A549 (cell line): ENCODE results near the gene ZPLD1. TPM values are rescaled to one million over a fixed set of nuclear protein-coding genes. Genes with fewer than 3 reads are reported as not detected.
A peak's percentile ranks its signal among the peaks of the same experiment; 100 is the strongest.

Source experiments
- ATAC-seq, 2 experiments: fragments of 200-7000 bp in 1 of 2; fragments of >200 bp in 1 of 2; cut with Nextera tagmentation in 1 of 2; cut with Tn5 transposase in 1 of 2; 3 replicates each; pipeline versions ENCODE4 v1.8.0 to v1.9.1; 2018 to 2020; ENCODE audit warnings: mild to moderate bottlenecking in 1 of 2, moderate library complexity in 1 of 2
- CTCF ChIA-PET: fragments of 300-600 bp; sonication (Branson Sonifier 250); formaldehyde crosslinking; extraction: SDS; loops from one replicate; lab custom pipeline; 2021; ENCODE audit warnings: antibody characterized with exemption, inconsistent platforms; lab: Yijun Ruan, JAX
- POLR2A ChIA-PET: fragments of 350-600 bp; formaldehyde crosslinking; extraction: SDS; loops from one replicate; lab custom pipeline; 2021; ENCODE audit warnings: antibody characterized with exemption, inconsistent platforms; lab: Yijun Ruan, JAX
- DNase-seq, 2 experiments: peaks; one replicate each; pipeline versions ENCODE4 v3.0.0 to v3.0.0-alpha.2; 2011 to 2016; ENCODE audit warnings: low read depth in 1 of 2, low spot score in 1 of 2
- FAIRE-seq: peaks from 2 replicates; lab custom pipeline; 2011; peaks lifted over from hg19 to GRCh38; lab: Jason Lieb, UNC
- H3K27ac ChIP-seq, 2 experiments: fragments of >200 bp; sonication (Bioruptor Twin); formaldehyde crosslinking; 3 replicates each; pipeline ENCODE4 v1.5.1; 2016 to 2017
- H3K4me1 ChIP-seq: fragments of >200 bp; sonication (Bioruptor Twin); formaldehyde crosslinking; 3 replicates; pipeline ENCODE4 v1.6.1; 2016
- H3K4me2 ChIP-seq: fragments of >200 bp; sonication (Bioruptor Twin); formaldehyde crosslinking; 3 replicates; pipeline ENCODE4 v1.6.1; 2016
- H3K4me3 ChIP-seq: fragments of >200 bp; sonication (Bioruptor Twin); formaldehyde crosslinking; 3 replicates; pipeline ENCODE4 v1.5.1; 2016
- H3K9me3 ChIP-seq: fragments of >200 bp; sonication (Bioruptor Twin); formaldehyde crosslinking; 3 replicates; pipeline ENCODE4 v1.6.1; 2016
- BHLHE40 ChIP-seq: IDR thresholded peaks from 2 replicates; pipeline ENCODE4 v1.6.1; 2012; ENCODE audit warnings: low read depth, low read length, inconsistent platforms
- CHD4 ChIP-seq: fragments of 200-600 bp; sonication (generic); IDR thresholded peaks from 2 replicates; pipeline ENCODE4 v1.6.1; 2016; ENCODE audit warnings: antibody characterized with exemption, mild to moderate bottlenecking, borderline replicate concordance
- CTCF ChIP-seq: fragments of >200 bp; sonication (Bioruptor Twin); formaldehyde crosslinking; IDR thresholded peaks from 3 replicates; pipeline ENCODE4 v1.5.1; 2016
- FOSB ChIP-seq: fragments of 250-450 bp; sonication (Bioruptor Pico); IDR thresholded peaks from 2 replicates; pipeline ENCODE4 v1.5.0; 2020; ENCODE audit warnings: mild to moderate bottlenecking, moderate library complexity
- FOSL2 ChIP-seq, 2 experiments: fragments of 450-650 bp in 1 of 2; fragments of >200 bp in 1 of 2; sonication (Bioruptor Twin) in 1 of 2; formaldehyde crosslinking; IDR thresholded peaks; 2 replicates each; pipeline versions ENCODE4 v1.5.0 to v1.6.1; 2016 to 2020; ENCODE audit warnings: mild to moderate bottlenecking in 1 of 2, moderate library complexity in 1 of 2
- FOXS1 ChIP-seq: fragments of 250-450 bp; sonication (Bioruptor Pico); IDR thresholded peaks from 2 replicates; pipeline ENCODE4 v1.5.0; 2020; ENCODE audit warnings: mild to moderate bottlenecking, moderate library complexity
- HOXA7 ChIP-seq: fragments of 250-450 bp; sonication (Bioruptor Pico); IDR thresholded peaks from 2 replicates; pipeline ENCODE4 v1.5.0; 2020; ENCODE audit warnings: mild to moderate bottlenecking, moderate library complexity
- HOXB13 ChIP-seq: fragments of 250-450 bp; sonication (Bioruptor Pico); IDR thresholded peaks from 2 replicates; pipeline ENCODE4 v1.5.0; 2020; ENCODE audit warnings: low read depth, mild to moderate bottlenecking, moderate library complexity
- JUN ChIP-seq, 2 experiments: fragments of >200 bp; sonication (Bioruptor Twin); formaldehyde crosslinking; IDR thresholded peaks; 2 replicates in 1 of 2; 3 replicates in 1 of 2; pipeline ENCODE4 v1.6.1; 2016 to 2017
- KDM5A ChIP-seq: fragments of 200-600 bp; sonication (generic); IDR thresholded peaks from 2 replicates; pipeline ENCODE4 v1.6.1; 2016; ENCODE audit warnings: antibody characterized with exemption, mild to moderate bottlenecking
- MAFK ChIP-seq: fragments of 450-650 bp; IDR thresholded peaks from 2 replicates; pipeline ENCODE4 v1.6.1; 2014; ENCODE audit not compliant: partially characterized antibody
- MAZ ChIP-seq: fragments of 150-350 bp; IDR thresholded peaks from 2 replicates; pipeline ENCODE4 v1.6.1; 2014; ENCODE audit warnings: antibody characterized with exemption, low read depth, low read length, borderline replicate concordance
- MYC ChIP-seq: IDR thresholded peaks from 2 replicates; pipeline ENCODE4 v1.6.1; 2012; ENCODE audit warnings: mild to moderate bottlenecking, inconsistent platforms, low read length, improper control_type of control experiment, borderline replicate concordance
- NPAS2 ChIP-seq: fragments of 250-450 bp; sonication (Bioruptor Pico); IDR thresholded peaks from 2 replicates; pipeline ENCODE4 v1.8.0; 2022; ENCODE audit warnings: mild to moderate bottlenecking, moderate library complexity, borderline replicate concordance
- RAD21 ChIP-seq, 2 experiments: fragments of >200 bp in 1 of 2; sonication (Bioruptor Twin) in 1 of 2; formaldehyde crosslinking in 1 of 2; IDR thresholded peaks in 1 of 2; conservative IDR thresholded peaks in 1 of 2; 2 replicates in 1 of 2; 3 replicates in 1 of 2; pipeline ENCODE4 v1.6.1; 2012 to 2018; ENCODE audit warnings: inconsistent platforms in 1 of 2
- RCOR1 ChIP-seq: fragments of 150-350 bp; IDR thresholded peaks from 2 replicates; pipeline ENCODE4 v1.6.1; 2014; ENCODE audit warnings: antibody characterized with exemption, low read length, low read depth
- REST ChIP-seq: fragments of 200-600 bp; sonication (generic); IDR thresholded peaks from 2 replicates; pipeline ENCODE4 v1.6.1; 2016; ENCODE audit warnings: antibody characterized with exemption, mild to moderate bottlenecking, moderate library complexity
- RNF2 ChIP-seq: fragments of 200-600 bp; sonication (generic); IDR thresholded peaks from 2 replicates; pipeline ENCODE4 v1.6.1; 2016; ENCODE audit warnings: low read depth, mild to moderate bottlenecking, antibody characterized with exemption, moderate library complexity, borderline replicate concordance
- ZFP36 ChIP-seq: fragments of 450-650 bp; IDR thresholded peaks from 2 replicates; pipeline ENCODE4 v1.6.1; 2014; ENCODE audit warnings: borderline replicate concordance; ENCODE audit not compliant: partially characterized antibody
- WGBS: methylation state at CpG from one replicate; pipeline ENCODE4 v1.1.6; 2017; ENCODE audit errors: missing lambda C conversion rate; 5-methylcytosine and 5-hydroxymethylcytosine counted together
- polyA plus RNA-seq, 4 experiments: library from polyadenylated mRNA; depleted of rRNA in 3 of 4; stranded (reverse); fragments of >200 nt; fragmentation: RNase III in 1 of 4; extraction: RNeasy Plus Mini Kit Qiagen cat#74134 plus additional on column Dnase treatment in 1 of 4; gene quantifications; 2 replicates in 3 of 4; 3 replicates in 1 of 4; pipeline ENCODE4 v1.2.3, GENCODE V29; 2011 to 2017
- TF ChIP-seq, protein P1 (sequence below): fragments of >200 bp; sonication (Bioruptor Twin); formaldehyde crosslinking; IDR thresholded peaks from 2 replicates; pipeline ENCODE4 v1.6.1; 2016
- TF ChIP-seq, protein P2 (sequence below): IDR thresholded peaks from 2 replicates; pipeline ENCODE4 v1.6.1; 2012
- TF ChIP-seq, protein P3 (sequence below): IDR thresholded peaks from 2 replicates; pipeline ENCODE4 v1.6.1; 2012; ENCODE audit warnings: low read depth, borderline replicate concordance
- TF ChIP-seq, protein P4 (sequence below): fragments of 250-450 bp; sonication (Bioruptor Pico); IDR thresholded peaks from 2 replicates; pipeline ENCODE4 v1.5.0; 2021; ENCODE audit warnings: mild to moderate bottlenecking, moderate library complexity, borderline replicate concordance

Gene ZPLD1
- polyA plus RNA-seq, 2 of the 4 experiments (the other 2 are of a cell fraction), result 0.03 to 0.05 TPM

- ChIA-PET POLR2A (no interaction called here), CTCF (no interaction called here)
- Histone ChIP-seq H3K4me2 (no peak overlapping the region), H3K9me3 (no peaks in the 10 kb centered on the region), H3K4me3 (no peak overlapping the region), H3K27ac (no peak overlapping the region), H3K4me1 (no peaks in the 10 kb centered on the region)
- FAIRE-seq (no peak), DNase-seq (no peak), ATAC-seq (no peak)
- no peak for TF ChIP-seq HOXB13 (CRISPR knock-in tag)
- TF ChIP-seq NPAS2, result no peak
- TF ChIP-seq FOXS1 (CRISPR knock-in tag), result no peak
- TF ChIP-seq CHD4, result no peak
- no peak for TF ChIP-seq FOSB (CRISPR knock-in tag)
- TF ChIP-seq, protein P1, sequence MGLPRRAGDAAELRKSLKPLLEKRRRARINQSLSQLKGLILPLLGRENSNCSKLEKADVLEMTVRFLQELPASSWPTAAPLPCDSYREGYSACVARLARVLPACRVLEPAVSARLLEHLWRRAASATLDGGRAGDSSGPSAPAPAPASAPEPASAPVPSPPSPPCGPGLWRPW, result no peak
- no peak for TF ChIP-seq BHLHE40
- no peak for TF ChIP-seq KDM5A
- no peak for TF ChIP-seq FOSL2 (IDR thresholded peaks at IDR 0.05)
- no peak for TF ChIP-seq FOSL2 (CRISPR knock-in tag; IDR thresholded peaks at IDR 0.05)
- no peak for TF ChIP-seq CTCF
- no peak for TF ChIP-seq RCOR1
- no peak for TF ChIP-seq ZFP36
- no peak for TF ChIP-seq REST
- TF ChIP-seq, protein P2, sequence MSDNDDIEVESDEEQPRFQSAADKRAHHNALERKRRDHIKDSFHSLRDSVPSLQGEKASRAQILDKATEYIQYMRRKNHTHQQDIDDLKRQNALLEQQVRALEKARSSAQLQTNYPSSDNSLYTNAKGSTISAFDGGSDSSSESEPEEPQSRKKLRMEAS, result no peak
- TF ChIP-seq MAFK, result no peak
- 78% methylated on average over 5 of the region's 5 CpGs for WGBS
These were observed 36.1 kb upstream of the ZPLD1 start for GRCh38 chr3:102398666-102399065.

- ChIA-PET CTCF (no interaction called here), POLR2A (no interaction called here)
- DNase-seq (peak in 1 of 2 experiments; percentile 2), FAIRE-seq (no peak), ATAC-seq (no peak)
- Histone ChIP-seq H3K4me2 (no peak overlapping the region), H3K27ac (no peak overlapping the region), H3K4me1 (no peaks in the 10 kb centered on the region), H3K4me3 (no peak overlapping the region), H3K9me3 (no peaks in the 10 kb centered on the region)
- no peak for TF ChIP-seq JUN (IDR thresholded peaks at IDR 0.05)
- no peak for TF ChIP-seq RAD21 (conservative IDR thresholded peaks at IDR 0.05 in 1 of 2, IDR thresholded peaks at IDR 0.05 in 1 of 2)
- no peak for TF ChIP-seq CTCF
- TF ChIP-seq, protein P3, sequence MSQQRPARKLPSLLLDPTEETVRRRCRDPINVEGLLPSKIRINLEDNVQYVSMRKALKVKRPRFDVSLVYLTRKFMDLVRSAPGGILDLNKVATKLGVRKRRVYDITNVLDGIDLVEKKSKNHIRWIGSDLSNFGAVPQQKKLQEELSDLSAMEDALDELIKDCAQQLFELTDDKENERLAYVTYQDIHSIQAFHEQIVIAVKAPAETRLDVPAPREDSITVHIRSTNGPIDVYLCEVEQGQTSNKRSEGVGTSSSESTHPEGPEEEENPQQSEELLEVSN, result no peak
- no peak for TF ChIP-seq RNF2
- TF ChIP-seq NPAS2, result no peak
- TF ChIP-seq HOXA7, result no peak
- TF ChIP-seq MYC, result no peak
- no peak for TF ChIP-seq MAFK
- TF ChIP-seq, protein P2, result no peak
- TF ChIP-seq, protein P4, sequence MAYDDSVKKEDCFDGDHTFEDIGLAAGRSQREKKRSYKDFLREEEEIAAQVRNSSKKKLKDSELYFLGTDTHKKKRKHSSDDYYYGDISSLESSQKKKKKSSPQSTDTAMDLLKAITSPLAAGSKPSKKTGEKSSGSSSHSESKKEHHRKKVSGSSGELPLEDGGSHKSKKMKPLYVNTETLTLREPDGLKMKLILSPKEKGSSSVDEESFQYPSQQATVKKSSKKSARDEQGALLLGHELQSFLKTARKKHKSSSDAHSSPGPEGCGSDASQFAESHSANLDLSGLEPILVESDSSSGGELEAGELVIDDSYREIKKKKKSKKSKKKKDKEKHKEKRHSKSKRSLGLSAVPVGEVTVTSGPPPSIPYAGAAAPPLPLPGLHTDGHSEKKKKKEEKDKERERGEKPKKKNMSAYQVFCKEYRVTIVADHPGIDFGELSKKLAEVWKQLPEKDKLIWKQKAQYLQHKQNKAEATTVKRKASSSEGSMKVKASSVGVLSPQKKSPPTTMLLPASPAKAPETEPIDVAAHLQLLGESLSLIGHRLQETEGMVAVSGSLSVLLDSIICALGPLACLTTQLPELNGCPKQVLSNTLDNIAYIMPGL (CRISPR knock-in tag), result no peak
- TF ChIP-seq MAZ, result no peak
- WGBS, result 35% methylated on average over 5 of the region's 5 CpGs
These were observed 34.7 kb upstream of the ZPLD1 start for GRCh38 chr3:102400142-102400541.
